OCI-LY7 (cell line): Measurements from ENCODE around the gene KCNQ1. TPM values are rescaled to one million over a fixed set of nuclear protein-coding genes. Genes with fewer than 3 reads are reported as not detected.

Source experiments
- BruUV-seq: library from RNA; stranded (reverse); fragments of 400-500 nt; replicated peaks from 2 replicates; lab custom pipeline; 2021; lab: Mats Ljungman, UMichigan
- CTCF ChIA-PET: fragments of 300-600 bp; sonication (Branson Sonifier 250); formaldehyde crosslinking; loops from one replicate; lab custom pipeline; 2022; ENCODE audit warnings: antibody characterized with exemption; ENCODE audit not compliant: unreplicated experiment; lab: Charles Lee
- POLR2A ChIA-PET: fragments of 300-600 bp; sonication (Branson Sonifier 250); formaldehyde crosslinking; loops from one replicate; lab custom pipeline; 2022; ENCODE audit warnings: antibody characterized with exemption; lab: Charles Lee
- DNase-seq: peaks from one replicate; pipeline ENCODE4 v3.0.0-alpha.2; 2015; ENCODE audit warnings: low spot score
- H2AFZ ChIP-seq: fragments of 200-600 bp; sonication (generic), shearing (Covaris generic); 2 replicates; pipeline ENCODE4 v1.6.1; 2014; ENCODE audit warnings: mild to moderate bottlenecking, antibody characterized with exemption, low read length, moderate library complexity
- H3K27ac ChIP-seq: fragments of 200-600 bp; sonication (generic); 2 replicates; pipeline ENCODE4 v1.5.1; 2014; ENCODE audit warnings: mixed run types, low read depth, mild to moderate bottlenecking, moderate library complexity, low read length, inconsistent platforms; ENCODE audit not compliant: poor library complexity, severe bottlenecking
- H3K36me3 ChIP-seq: fragments of 200-600 bp; sonication (generic); 2 replicates; pipeline ENCODE4 v1.6.1; 2014; ENCODE audit warnings: mild to moderate bottlenecking, antibody characterized with exemption, low read length, moderate library complexity, mixed read lengths; ENCODE audit not compliant: insufficient read depth
- H3K4me1 ChIP-seq: fragments of 200-600 bp; sonication (generic); 2 replicates; pipeline ENCODE4 v1.5.1; 2014; ENCODE audit warnings: mild to moderate bottlenecking, low read length; ENCODE audit not compliant: insufficient read depth, poor library complexity, severe bottlenecking
- H3K4me2 ChIP-seq: fragments of 200-600 bp; sonication (generic); 2 replicates; pipeline ENCODE4 v1.6.1; 2014; ENCODE audit warnings: mild to moderate bottlenecking, low read length
- H3K4me3 ChIP-seq: fragments of 200-600 bp; sonication (generic); 2 replicates; pipeline ENCODE4 v1.5.1; 2014; ENCODE audit warnings: mild to moderate bottlenecking, low read depth, low read length; ENCODE audit not compliant: poor library complexity, severe bottlenecking
- H3K79me2 ChIP-seq: fragments of 200-600 bp; sonication (generic); 2 replicates; pipeline ENCODE4 v1.6.1; 2016; ENCODE audit warnings: low read depth, mild to moderate bottlenecking, low read length, moderate library complexity, mixed read lengths; ENCODE audit not compliant: insufficient read depth
- H3K9me2 ChIP-seq: fragments of 200-600 bp; sonication (generic); 2 replicates; pipeline ENCODE4 v1.6.1; 2016; ENCODE audit warnings: mild to moderate bottlenecking, low read length, mixed read lengths; ENCODE audit not compliant: insufficient read depth
- H3K9me3 ChIP-seq: fragments of 200-600 bp; sonication (generic); 2 replicates; pipeline ENCODE4 v1.6.1; 2014; ENCODE audit warnings: mild to moderate bottlenecking, mixed run types, low read length, mixed read lengths
- H4K20me1 ChIP-seq: fragments of 200-600 bp; sonication (generic); 2 replicates; pipeline ENCODE4 v1.6.1; 2014; ENCODE audit warnings: mild to moderate bottlenecking, antibody characterized with exemption, low read length, moderate library complexity, mixed read lengths; ENCODE audit not compliant: insufficient read depth
- CTCF ChIP-seq: fragments of 200-600 bp; sonication (generic); conservative IDR thresholded peaks from 2 replicates; pipeline ENCODE4 v1.5.1; 2014; ENCODE audit warnings: mild to moderate bottlenecking, antibody characterized with exemption, low read length, moderate library complexity, mixed read lengths
- EZH2phosphoT487 ChIP-seq: fragments of 200-600 bp; sonication (generic); IDR thresholded peaks from 2 replicates; pipeline ENCODE4 v1.6.1; 2018; ENCODE audit warnings: low read depth, borderline replicate concordance, mild to moderate bottlenecking, mixed run types, antibody characterized with exemption, low read length, moderate library complexity, mixed read lengths
- intact Hi-C: fragments of 100-400 bp; cut with micrococcal nuclease; formaldehyde crosslinking; loops from one replicate; pipeline ENCODE4 v1.10.0; 2022; ENCODE audit not compliant: unreplicated experiment
- total RNA-seq, 2 experiments: library from RNA; depleted of rRNA in 1 of 2; stranded (reverse); fragments of >200 nt in 1 of 2; shearing (Covaris generic) in 1 of 2; gene quantifications; 2 replicates each; pipeline ENCODE4 v1.2.3, GENCODE V29; 2014 to 2022

KCNQ1 gene
- total RNA-seq, 2 experiments from 2014 or later = 0.22 to 1.3 TPM

- TF ChIP-seq CTCF (no peak), EZH2phosphoT487 (no peak)
- intact Hi-C loops = no loop called here
- no peaks in the 10 kb centered on the region for H3K79me2 ChIP-seq
Observed at GRCh38 chr11:2728128-2728662, 283.4 kb downstream of the KCNQ1 start.

GRCh38 chr11:2728663-2729332 is 284.0 kb downstream of the KCNQ1 start:
- no peaks in the 10 kb centered on the region for H3K9me2 ChIP-seq
- H3K4me3 ChIP-seq = no peak overlapping the region
- no peaks in the 10 kb centered on the region for H3K9me3 ChIP-seq
- no peaks in the 10 kb centered on the region; the same call in 1 of the 2 replicates for H4K20me1 ChIP-seq
- no peaks in the 10 kb centered on the region for H3K79me2 ChIP-seq
- intact Hi-C loops = no loop called here
- H3K4me1 ChIP-seq = no peaks in the 10 kb centered on the region
- H3K36me3 ChIP-seq = no peaks in the 10 kb centered on the region
- H2AFZ ChIP-seq = no peak overlapping the region
- no peak overlapping the region for H3K27ac ChIP-seq
- BruUV-seq = no TSS peak
- ChIA-PET POLR2A (no interaction called here), CTCF (no interaction called here)
- no peak for DNase-seq
- no peak overlapping the region for H3K4me2 ChIP-seq
- TF ChIP-seq EZH2phosphoT487 (no peak), CTCF (no peak)

More at GRCh38 chr11:2728128-2728662, 283.4 kb downstream of the KCNQ1 start:
- H3K4me1 ChIP-seq = no peaks in the 10 kb centered on the region
- H2AFZ ChIP-seq = no peak overlapping the region
- no peak overlapping the region for H3K4me3 ChIP-seq
- no TSS peak for BruUV-seq
- no peak overlapping the region for H3K4me2 ChIP-seq
- H3K9me2 ChIP-seq = no peaks in the 10 kb centered on the region
- H4K20me1 ChIP-seq = no peaks in the 10 kb centered on the region; the same call in 1 of the 2 replicates
- POLR2A ChIA-PET = no interaction called here
- no peaks in the 10 kb centered on the region for H3K36me3 ChIP-seq
- CTCF ChIA-PET = no interaction called here
- no peak overlapping the region for H3K27ac ChIP-seq
- no peak for DNase-seq
- H3K9me3 ChIP-seq = no peaks in the 10 kb centered on the region

- no peak overlapping the region for H3K4me3 ChIP-seq
- H4K20me1 ChIP-seq = no peaks in the 10 kb centered on the region
- H3K27ac ChIP-seq = no peak overlapping the region
- intact Hi-C loops = no loop called here
- no peak overlapping the region for H2AFZ ChIP-seq
- no peak overlapping the region for H3K4me2 ChIP-seq
- TF ChIP-seq EZH2phosphoT487 = no peak
- no peak for TF ChIP-seq CTCF
- DNase-seq = no peak
- no peaks in the 10 kb centered on the region for H3K9me3 ChIP-seq
- H3K36me3 ChIP-seq = no peaks in the 10 kb centered on the region
- ChIA-PET POLR2A (no interaction called here), CTCF (no interaction called here)
- H3K9me2 ChIP-seq = no peaks in the 10 kb centered on the region
- H3K79me2 ChIP-seq = no peaks in the 10 kb centered on the region
- no peaks in the 10 kb centered on the region for H3K4me1 ChIP-seq
- no TSS peak for BruUV-seq
Observed at GRCh38 chr11:2729841-2730240, 285.0 kb downstream of the KCNQ1 start.
